Stomach (tissue), 4 donors: ENCODE measurements around the gene SNX21.

Experiments
- EP300 ChIP-seq: sonication (generic); formaldehyde crosslinking; IDR thresholded peaks from one replicate; pipeline ENCODE4 v1.6.1; 2017; ENCODE audit warnings: antibody characterized with exemption
- POLR2A ChIP-seq, 4 donors: fragments of 450-650 bp; IDR thresholded peaks; one replicate each; pipeline ENCODE4 v1.6.1; 2016; ENCODE audit warnings: antibody characterized with exemption in 4 of 4, control low read depth in 2 of 4, mild to moderate bottlenecking in 1 of 4, moderate library complexity in 1 of 4
- POLR2AphosphoS5 ChIP-seq, 3 donors: sonication (generic); formaldehyde crosslinking; IDR thresholded peaks; one replicate each; pipeline ENCODE4 v1.6.1; 2016; ENCODE audit warnings: antibody characterized with exemption in 3 of 3
- TF ChIP-seq, protein P1 (sequence below), 7 experiments: fragments of 450-650 bp in 4 of 7; fragments of 200-600 bp in 3 of 7; sonication (generic) in 3 of 7; IDR thresholded peaks; one replicate each; pipeline ENCODE4 v1.5.1; 2016 to 2019; ENCODE audit warnings: antibody characterized with exemption in 7 of 7, control low read depth in 2 of 7, mild to moderate bottlenecking in 1 of 7

DNA sequence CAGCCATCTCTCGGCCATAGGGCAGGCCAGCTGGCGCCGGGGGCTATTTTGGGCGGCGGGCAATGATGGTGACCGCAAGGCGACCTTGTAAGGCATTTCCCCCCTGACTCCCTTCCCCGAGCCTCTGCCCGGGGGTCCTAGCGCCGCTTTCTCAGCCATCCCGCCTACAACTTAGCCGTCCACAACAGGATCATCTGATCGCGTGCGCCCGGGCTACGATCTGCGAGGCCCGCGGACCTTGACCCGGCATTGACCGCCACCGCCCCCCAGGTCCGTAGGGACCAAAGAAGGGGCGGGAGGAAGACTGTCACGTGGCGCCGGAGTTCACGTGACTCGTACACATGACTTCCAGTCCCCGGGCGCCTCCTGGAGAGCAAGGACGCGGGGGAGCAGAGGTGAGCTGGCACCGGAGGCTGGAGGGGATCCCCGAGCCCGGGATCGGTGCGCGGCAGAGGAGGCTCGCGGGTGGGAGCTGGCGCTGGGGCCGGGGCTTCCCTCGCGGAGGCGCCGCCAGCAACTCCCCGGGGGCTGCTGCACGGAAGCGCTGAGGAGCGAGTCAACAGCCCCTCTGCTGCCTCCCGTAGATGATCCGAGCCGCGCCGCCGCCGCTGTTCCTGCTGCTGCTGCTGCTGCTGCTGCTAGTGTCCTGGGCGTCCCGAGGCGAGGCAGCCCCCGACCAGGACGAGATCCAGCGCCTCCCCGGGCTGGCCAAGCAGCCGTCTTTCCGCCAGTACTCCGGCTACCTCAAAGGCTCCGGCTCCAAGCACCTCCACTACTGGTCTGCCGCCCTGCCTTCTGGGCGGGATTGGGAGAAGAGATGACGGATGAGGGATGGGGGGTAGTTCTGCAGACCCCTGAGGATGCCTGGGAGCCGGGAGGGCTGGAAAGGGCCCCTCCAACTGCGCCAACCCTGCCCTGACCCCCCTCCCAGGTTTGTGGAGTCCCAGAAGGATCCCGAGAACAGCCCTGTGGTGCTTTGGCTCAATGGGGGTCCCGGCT, 57.7 kb downstream of the SNX21 start, which contains the start of the genes CTSA and NEURL2:
- no peak for TF ChIP-seq POLR2A (IDR thresholded peaks at IDR 0.05)
- no peak for TF ChIP-seq EP300
- TF ChIP-seq, protein P1, sequence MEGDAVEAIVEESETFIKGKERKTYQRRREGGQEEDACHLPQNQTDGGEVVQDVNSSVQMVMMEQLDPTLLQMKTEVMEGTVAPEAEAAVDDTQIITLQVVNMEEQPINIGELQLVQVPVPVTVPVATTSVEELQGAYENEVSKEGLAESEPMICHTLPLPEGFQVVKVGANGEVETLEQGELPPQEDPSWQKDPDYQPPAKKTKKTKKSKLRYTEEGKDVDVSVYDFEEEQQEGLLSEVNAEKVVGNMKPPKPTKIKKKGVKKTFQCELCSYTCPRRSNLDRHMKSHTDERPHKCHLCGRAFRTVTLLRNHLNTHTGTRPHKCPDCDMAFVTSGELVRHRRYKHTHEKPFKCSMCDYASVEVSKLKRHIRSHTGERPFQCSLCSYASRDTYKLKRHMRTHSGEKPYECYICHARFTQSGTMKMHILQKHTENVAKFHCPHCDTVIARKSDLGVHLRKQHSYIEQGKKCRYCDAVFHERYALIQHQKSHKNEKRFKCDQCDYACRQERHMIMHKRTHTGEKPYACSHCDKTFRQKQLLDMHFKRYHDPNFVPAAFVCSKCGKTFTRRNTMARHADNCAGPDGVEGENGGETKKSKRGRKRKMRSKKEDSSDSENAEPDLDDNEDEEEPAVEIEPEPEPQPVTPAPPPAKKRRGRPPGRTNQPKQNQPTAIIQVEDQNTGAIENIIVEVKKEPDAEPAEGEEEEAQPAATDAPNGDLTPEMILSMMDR (IDR thresholded peaks at IDR 0.05): peak in 1 of 7 experiments; percentile 22
- peak; percentile 78 to 97 (median 84) for TF ChIP-seq POLR2AphosphoS5 (IDR thresholded peaks at IDR 0.05)
